Upper lobe of left lung (tissue), 4 donors: ENCODE measurements around the gene GSTA3.
"Not testable (repeated sequence)": the region's sequence is repeated elsewhere in the genome, so short reads cannot be mapped to it uniquely, and the experiment has no call there.

Experiments
- POLR2A ChIP-seq, 4 donors: fragments of 450-650 bp; IDR thresholded peaks; one replicate each; pipeline ENCODE4 v1.5.1; 2016 to 2017; ENCODE audit warnings: antibody characterized with exemption in 4 of 4, mild to moderate bottlenecking in 2 of 4
- TF ChIP-seq, protein P1 (sequence below), 6 experiments: fragments of 450-650 bp in 4 of 6; fragments of 200-600 bp in 2 of 6; sonication (generic) in 2 of 6; IDR thresholded peaks; one replicate each; pipeline ENCODE4 v1.5.1; 2016 to 2019; ENCODE audit warnings: antibody characterized with exemption in 6 of 6

DNA sequence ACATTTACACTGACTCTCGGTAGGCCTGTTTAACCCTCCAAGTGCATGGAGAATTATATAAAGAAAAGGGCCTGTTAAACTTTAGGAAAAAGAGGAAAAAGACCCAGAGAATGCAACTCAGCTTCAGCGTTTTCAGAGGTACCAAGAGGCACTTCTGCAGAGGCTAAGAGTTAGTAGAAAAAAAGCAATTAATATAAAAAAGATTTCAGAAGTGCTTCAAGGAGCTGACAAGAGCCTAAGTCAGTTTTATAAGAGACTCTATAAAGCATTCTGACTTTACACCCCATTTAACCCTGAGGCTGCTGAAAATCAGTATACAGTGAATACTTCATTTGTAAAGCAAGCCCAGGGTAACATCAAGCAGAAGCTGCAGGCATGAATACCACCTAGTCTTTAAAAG, 14.2 kb upstream of the GSTA3 start:
- TF ChIP-seq, protein P1, sequence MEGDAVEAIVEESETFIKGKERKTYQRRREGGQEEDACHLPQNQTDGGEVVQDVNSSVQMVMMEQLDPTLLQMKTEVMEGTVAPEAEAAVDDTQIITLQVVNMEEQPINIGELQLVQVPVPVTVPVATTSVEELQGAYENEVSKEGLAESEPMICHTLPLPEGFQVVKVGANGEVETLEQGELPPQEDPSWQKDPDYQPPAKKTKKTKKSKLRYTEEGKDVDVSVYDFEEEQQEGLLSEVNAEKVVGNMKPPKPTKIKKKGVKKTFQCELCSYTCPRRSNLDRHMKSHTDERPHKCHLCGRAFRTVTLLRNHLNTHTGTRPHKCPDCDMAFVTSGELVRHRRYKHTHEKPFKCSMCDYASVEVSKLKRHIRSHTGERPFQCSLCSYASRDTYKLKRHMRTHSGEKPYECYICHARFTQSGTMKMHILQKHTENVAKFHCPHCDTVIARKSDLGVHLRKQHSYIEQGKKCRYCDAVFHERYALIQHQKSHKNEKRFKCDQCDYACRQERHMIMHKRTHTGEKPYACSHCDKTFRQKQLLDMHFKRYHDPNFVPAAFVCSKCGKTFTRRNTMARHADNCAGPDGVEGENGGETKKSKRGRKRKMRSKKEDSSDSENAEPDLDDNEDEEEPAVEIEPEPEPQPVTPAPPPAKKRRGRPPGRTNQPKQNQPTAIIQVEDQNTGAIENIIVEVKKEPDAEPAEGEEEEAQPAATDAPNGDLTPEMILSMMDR (IDR thresholded peaks at IDR 0.05): not testable (repeated sequence)
- TF ChIP-seq POLR2A (IDR thresholded peaks at IDR 0.05): not testable (repeated sequence)
